ENCODE results near the gene LIM2.

- TF ChIP-seq CTCF (IDR thresholded peaks at IDR 0.05 in 2 of 3, conservative IDR thresholded peaks at IDR 0.05 in 1 of 3; ENCODE audit: insufficient read depth in 2 of 3, low read depth in 1 of 3, low read length in 3 of 3): no peak
- no peak for TF ChIP-seq ARID3A (IDR thresholded peaks at IDR 0.05; ENCODE audit: borderline replicate concordance, low read depth, low read length)
- no peak for TF ChIP-seq ELF4 (CRISPR knock-in tag; IDR thresholded peaks at IDR 0.05)
- no peak for TF ChIP-seq CBX5 (IDR thresholded peaks at IDR 0.05; ENCODE audit: borderline replicate concordance, low read depth)
- TF ChIP-seq HDAC8 (tag; IDR thresholded peaks at IDR 0.05): no peak
- no peak for TF ChIP-seq POLR2A (conservative IDR thresholded peaks at IDR 0.05)
- no peak for TF ChIP-seq ASH1L (IDR thresholded peaks at IDR 0.05; ENCODE audit: borderline replicate concordance, low read depth, partially characterized antibody)
- no peak for TF ChIP-seq GABPA (tag; conservative IDR thresholded peaks at IDR 0.05; ENCODE audit: low read depth)
- TF ChIP-seq ZNF740 (CRISPR knock-in tag; IDR thresholded peaks at IDR 0.05): no peak
- no peak for TF ChIP-seq ZNF740 (tag; IDR thresholded peaks at IDR 0.05)
- TF ChIP-seq ZNF121 (CRISPR knock-in tag; conservative IDR thresholded peaks at IDR 0.05): no peak
- no peak for TF ChIP-seq ELK1 (CRISPR knock-in tag; IDR thresholded peaks at IDR 0.05)
- TF ChIP-seq ZNF586 (CRISPR knock-in tag; conservative IDR thresholded peaks at IDR 0.05): no peak
- no peak for TF ChIP-seq HDAC6 (IDR thresholded peaks at IDR 0.05; ENCODE audit: low read depth, low read length)
These were observed 43.4 kb upstream of the LIM2 start for GRCh38 chr19:51431124-51431523.
